Measurements from ENCODE around the gene BNC2.

Gene BNC2

DNA sequence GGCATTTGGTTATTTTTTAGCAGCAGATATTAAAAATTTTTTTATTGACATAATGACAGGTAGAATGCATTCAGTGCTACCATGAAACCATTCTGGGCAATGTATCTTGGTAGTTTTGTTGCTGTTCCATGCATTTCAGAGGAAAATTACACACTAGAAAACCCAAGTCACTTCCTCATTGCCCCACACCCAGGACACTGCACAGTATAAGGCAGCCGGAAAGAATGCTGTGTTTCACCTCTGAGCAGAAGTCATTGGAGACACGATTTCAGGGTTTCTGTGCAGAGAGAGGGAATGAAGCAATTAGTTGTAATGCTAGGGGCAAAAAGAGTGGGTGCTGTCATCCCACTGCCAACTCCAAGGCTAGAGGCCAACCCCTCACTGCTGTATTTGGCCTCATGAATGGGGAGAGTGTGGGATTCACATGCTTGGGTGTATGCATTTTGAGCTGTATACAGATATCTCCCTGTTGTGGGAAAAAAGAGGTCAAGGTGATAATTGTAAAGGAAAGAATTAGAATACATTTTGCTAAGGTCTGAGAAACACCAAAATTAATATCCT, 290.5 kb downstream of the BNC2 start:
- DNase-seq = no peak
- intact Hi-C loops (cut with DNase I) = no loop called here

DNA sequence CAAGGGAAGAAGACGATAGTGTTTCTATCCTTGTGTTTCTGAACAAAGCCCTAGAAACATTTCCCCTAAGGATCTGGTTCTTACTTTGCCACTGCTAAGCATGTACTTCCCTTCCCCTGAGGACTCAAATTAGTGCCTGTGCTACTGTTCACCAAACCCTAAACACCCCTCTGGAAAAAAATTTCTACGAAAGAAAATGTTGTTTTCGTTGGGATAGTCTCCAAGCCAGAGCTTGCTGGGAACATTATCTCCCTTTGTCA, 294.6 kb downstream of the BNC2 start:
- intact Hi-C loops (cut with DNase I) = no loop called here
- DNase-seq = no peak

DNA sequence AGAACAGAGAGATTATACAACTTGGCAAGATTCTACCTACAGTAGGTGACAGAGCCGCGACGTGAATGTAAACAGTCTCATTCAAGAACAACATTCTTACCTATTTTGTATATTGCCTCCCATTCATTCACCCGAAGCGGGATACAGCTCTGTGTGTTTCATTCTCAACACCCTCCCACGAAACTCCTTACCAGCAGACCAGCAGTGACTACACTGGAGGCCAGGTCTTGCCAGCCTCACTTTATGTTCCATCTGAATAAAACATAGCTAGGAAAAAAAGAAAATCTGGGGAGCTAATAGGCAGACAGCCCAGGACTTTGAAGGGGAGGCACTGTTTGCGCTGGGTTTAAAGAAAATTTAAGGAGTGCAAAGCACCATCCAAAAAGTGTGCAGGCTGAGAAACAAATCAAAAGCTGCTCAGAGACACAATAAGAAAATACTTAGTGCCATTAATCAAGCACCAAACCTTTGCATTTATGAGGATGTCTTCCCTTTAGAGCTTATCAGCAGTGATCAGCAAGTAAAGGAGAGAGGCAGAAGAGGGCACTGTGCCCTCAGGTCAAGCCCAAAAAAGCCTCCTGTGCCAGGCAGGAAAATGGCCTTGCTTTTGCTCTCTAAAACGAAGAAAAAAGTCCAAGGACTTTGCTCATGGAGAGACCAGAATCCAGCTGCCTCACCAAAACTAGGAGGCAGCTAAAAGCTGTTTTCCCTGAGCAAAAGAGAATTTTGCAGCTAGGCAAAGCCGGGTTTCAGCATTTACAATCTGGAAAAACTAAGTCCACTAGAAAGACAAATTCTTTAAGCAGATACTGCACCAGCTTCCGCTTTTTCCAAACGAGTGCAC, 295.1 kb downstream of the BNC2 start:
- DNase-seq = no peak
- intact Hi-C loops (cut with DNase I) = no loop called here

DNA sequence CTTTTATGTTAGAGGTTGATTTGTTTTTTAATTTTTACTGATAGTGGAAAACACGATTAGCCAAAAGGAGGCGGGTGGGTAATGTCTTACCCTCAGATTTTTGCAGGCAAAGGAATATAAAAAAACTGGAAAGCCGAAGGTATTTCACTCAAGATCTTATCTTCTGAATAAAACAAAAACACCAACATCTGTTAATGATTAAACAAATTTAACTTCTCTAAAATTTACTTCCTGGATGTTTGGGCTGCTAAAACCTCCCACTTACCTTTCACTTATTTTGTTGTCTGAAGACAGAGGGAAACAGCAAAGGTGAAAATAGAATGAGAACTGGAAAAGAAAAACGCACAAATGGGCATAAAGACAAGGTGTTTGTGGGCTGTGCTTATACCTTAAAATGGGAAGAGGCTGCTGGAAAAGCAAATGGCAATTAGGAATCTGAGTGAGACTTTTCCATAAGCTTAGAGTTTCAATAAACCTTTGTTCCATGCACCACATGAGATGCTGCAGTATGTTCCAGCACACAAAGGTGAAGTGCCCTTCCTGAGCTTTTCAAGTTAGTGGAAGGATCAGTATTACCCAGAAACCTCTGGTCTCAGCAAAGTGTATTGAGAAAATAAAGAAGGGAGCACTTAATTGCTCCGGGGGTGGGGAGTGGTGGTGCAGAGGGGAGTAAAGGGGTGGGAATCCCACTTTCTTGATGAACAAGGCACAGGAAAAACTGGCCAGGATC, 298.3 kb downstream of the BNC2 start:
- intact Hi-C loops (cut with DNase I) = no loop called here
- DNase-seq = no peak

DNA sequence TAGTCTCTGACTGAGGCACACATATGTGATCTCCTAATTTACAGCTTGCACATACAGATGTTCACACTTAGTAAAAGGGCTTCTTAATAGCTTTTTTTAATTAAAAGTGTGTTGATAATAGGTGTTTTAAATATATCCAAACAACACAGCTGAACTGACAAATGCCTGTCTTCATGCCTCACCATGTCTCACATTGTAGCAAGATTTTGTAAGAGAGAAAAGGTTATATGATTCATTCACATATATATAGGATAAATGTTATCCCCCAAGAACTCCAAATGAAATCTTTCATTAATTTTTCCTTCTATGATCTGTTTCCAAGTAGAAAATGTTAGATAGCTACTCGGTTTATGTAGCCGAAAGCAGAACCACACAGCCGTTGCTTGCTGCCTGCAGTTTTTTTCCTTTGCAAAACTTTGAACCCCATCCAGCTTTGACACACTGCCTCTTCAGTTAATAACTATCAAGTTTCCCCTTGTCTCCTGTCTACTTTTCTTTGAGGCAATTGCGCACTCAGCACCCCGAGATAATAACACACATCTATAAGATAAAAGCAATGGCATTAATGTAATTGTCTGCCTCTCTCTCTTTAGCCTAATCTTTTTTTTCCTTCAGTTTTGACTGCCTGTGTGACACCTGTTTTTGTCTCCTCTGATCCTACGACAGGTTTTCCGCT, 299.2 kb downstream of the BNC2 start:
- no peak for DNase-seq
- intact Hi-C loops (cut with DNase I) = no loop called here

DNA sequence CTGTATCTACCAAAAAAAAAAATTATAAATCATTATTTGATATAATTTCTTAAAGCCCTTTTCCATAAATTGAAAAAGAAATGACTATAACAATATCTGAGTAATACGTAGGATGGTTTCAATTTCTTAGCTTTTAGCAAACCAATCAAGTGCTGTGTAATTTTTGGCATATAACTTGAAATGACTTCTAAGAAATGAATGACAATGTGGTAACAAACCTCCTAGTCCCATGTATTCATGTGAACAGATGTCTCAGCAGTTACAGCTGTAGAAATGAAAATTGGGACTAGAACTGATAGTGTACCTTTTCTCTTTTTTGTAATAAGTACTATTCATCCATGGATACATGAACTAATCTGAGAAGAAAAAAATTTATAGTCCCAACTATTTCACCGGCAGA, 307.0 kb downstream of the BNC2 start:
- no peak for DNase-seq
- intact Hi-C loops (cut with DNase I) = no loop called here

DNA sequence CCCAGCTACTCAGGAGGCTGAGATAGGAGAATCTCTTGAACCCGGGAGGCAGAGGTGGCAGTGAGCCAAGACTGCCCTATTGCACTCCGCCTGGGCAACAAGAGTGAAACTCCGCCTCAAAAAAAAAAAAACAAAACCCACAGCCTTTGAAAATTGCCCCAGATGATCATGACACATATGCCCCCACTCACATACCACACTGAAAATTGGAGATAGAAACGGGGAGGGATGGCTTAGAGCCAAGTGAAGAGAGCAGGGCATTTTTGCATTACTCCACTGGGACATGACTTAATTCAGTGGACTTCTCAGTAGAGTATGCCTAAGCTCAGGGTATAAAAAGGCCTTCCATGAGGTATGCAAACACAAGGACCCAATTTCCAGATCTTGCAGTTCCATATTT, 309.3 kb downstream of the BNC2 start:
- no peak for DNase-seq

DNA sequence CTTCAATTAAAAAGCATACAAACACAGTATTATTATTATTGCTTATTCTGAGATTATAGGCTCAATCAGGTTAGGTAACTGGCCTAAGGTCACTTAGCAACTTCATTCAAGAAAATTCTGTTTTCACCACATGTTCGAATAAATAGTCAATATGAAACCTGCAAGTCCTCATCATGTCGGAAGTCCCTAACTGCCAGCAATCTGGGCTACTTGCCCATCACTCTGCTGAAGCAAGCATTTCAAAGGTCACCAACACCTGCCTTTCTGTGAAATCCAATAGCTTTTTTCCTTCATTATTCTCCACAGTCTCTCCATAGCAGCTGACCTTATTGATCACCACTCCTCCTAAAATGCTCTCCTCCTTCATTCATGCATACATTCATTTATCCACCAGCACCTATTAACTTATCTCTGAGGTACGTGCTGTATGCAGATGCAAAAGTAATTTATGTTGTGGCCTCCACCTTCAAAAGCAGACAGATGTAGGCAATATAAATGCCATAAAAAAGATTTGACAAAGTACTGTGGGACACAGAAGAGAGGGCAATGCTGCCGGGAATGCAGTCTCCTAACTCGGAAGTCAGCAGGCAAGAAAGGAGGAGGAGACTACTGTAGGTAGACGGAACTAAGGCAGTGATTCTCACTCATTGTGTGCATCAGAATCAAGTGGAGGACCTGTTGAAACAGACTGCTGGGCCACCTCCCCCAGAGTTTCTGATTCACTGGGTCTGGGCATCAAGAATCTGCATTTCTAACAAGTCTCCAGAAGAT, 310.9 kb downstream of the BNC2 start:
- DNase-seq = no peak
- intact Hi-C loops (cut with DNase I) = no loop called here

More for the DNA sequence above, 309.3 kb downstream of the BNC2 start:
- intact Hi-C loops (cut with DNase I) = no loop called here

DNA sequence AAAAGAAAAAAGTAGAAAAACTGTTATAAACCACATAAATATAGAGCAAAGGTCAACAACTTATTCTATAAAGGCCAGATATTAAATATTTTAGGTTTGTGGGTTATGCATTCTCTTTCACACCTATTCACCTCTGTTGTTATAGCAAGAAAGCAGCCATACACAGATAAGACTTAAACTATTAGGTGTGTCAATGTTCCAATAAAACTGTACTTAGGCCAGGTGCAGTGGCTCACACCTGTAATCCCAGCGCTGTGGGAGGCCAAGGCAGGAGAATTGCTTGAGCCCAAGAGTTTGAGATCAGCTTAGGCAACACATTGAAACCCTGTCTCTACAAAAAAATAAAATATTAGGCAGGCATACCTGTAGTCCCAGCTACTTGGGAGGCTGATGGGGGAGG, 314.7 kb downstream of the BNC2 start:
- intact Hi-C loops (cut with DNase I) = no loop called here
- DNase-seq = no peak

DNA sequence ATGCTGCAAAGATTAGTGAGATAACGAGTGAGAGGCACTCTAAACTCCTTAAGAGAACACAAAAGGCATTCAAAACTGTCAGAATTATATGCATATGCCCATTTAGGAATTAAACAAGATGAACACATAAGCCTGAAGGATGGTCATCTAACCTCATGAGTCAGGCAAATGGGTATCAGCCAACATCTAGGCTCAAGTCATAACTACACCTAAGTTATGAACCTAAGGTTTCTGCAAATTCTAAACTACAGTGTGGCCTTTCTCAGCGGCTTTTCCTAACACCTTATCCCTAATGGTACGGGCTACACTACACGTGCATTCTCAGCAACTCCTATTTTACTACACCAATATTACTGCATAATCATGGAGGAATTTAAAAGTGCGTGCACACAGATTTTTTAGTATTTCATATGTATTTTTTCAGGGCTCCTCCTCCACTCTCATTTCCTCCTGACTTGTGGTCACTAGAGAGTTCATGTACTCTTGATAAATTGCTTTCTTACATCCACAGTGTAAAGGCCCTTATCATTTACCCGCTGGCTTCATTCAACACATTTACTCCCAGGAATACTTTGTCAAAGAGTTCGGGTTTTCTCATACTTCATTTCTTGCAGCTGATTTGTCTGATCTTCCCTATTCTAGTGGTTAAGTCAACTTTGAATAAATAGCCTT, 316.5 kb downstream of the BNC2 start:
- no peak for DNase-seq
- intact Hi-C loops (cut with DNase I) = no loop called here

DNA sequence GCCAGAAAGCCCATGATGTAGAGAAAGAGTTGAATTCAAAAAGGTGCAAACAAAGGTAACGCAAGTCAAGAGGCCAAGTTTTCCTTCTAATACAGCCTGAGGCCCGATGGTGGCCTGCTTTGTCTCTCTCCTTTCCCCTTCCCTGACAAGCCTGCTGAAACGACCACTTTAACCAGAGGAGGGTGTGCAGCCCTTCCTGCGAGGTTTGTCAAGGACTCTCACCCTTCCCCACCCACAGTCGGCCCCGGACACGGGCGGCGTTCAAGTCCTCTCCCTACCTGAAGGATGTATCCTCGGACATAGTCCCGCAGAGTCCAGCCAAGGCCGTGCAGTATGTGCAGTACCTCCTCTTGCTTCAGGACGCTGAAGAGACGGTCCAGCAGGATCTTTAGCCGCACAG, 318.2 kb downstream of the BNC2 start:
- intact Hi-C loops (cut with DNase I) = no loop called here
- no peak for DNase-seq

DNA sequence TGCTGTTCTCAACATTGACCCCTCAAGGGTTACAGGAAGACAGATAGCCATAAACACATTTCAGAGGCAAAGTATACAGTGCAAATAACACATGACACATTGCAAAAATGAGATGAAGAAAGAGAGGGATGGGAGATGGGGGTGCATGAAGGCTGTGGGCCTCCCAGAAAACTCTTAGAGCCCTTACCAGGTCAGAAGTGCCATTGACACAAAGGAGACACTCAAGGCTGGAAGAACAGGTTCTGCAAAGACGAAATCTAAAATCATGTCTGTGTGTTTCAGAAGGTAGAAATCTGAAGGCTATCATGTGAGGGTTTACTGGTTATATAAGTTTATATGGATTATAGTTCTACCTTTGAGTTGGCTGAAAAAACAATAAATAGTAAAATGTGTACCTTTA, 318.8 kb downstream of the BNC2 start:
- intact Hi-C loops (cut with DNase I) = no loop called here
- DNase-seq = no peak

DNA sequence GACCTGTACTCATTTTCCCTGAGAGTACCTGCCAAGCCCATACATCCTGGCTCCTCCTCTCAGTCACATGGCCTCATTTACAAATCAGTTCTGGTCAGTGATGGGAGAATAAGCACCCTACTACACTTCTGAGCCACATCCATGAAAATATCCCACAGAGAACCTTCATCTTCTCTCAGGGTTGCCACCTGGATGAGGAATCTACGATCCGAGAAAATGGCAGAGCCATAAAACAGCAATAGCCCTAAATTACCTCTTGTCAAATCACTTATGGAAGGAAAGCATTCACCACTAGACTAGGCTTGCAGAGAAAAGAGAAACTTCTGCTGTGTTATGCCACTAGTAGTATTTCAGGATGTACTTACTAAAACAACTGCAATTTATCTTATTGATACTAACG, 324.8 kb downstream of the BNC2 start:
- no peak for DNase-seq
- intact Hi-C loops (cut with DNase I) = no loop called here

DNA sequence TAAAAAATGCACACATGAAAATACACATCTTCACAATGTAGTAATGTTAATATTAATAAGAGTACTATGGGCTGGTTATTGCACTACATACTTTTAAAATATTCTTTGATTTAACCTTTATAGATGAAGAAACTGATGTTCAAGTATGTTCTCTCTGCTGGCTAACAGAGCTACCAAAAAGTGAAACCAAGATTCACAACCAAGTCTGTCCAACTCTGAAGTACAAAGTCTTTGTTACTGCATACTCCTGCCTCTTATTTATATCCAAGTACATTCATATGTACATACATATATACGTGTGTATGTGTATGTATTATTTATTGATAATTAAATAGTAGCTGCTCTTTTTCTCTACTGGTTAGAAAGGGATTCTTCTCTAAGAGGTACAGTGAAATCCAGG, 325.6 kb downstream of the BNC2 start:
- intact Hi-C loops (cut with DNase I) = no loop called here

DNA sequence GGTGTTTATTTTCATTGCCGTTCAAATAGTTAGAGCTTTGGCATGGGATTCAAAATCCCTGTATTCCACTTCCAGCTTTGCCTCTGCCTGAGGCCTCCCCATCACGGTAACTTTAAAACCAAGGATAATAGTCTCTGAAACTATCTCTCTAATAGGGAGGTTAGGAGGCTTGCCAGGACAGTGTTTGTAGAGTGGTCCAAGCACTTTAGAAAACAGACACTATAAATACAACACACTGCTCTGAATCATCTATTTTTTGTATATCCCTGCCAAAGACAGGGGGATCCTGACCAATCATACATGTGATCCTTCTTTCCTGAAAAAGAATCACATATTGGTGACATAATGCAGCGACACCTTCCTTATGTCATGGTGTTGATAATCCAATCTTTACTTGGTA, 326.8 kb downstream of the BNC2 start:
- intact Hi-C loops (cut with DNase I) = no loop called here
- DNase-seq = no peak

More for the DNA sequence above, 325.6 kb downstream of the BNC2 start:
- DNase-seq = no peak

DNA sequence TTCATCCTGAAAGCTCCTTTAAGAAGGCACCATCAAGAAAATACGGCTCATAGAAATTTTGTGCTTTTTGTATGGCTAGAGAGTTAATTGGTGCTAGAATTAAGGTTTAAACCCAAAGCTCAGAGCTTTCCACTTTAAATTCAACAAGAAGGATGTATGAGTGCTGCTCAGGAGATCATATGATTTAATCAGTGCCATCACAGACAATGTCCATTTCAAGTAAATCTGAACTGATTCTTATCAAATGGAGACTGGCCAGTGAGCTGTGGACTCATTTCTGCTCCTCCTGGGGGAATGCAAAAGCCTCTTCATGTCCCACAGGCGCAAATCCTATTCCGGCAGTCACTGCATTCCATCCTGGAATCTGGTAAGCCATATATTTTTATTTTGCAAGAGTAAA, 327.2 kb downstream of the BNC2 start:
- intact Hi-C loops (cut with DNase I) = no loop called here
- no peak for DNase-seq

DNA sequence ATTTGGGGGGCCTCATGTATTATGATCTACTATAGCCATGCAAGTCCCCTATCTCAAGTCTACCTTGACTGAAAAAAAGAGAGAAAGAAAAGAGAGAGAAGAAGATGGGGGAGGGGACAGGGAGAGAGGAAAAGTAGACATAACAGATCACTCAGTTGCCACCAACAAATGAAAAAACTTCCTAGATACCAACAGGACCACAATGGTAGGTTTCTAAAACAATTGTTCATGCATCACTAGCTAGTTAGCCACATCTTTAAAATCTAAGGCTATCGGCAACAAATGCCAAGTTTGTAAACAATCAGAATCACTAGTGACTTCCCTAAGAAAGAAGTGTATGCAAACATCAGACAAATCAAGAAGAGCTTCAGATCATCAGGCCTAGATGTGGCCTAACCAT, 328.2 kb downstream of the BNC2 start:
- DNase-seq = no peak

DNA sequence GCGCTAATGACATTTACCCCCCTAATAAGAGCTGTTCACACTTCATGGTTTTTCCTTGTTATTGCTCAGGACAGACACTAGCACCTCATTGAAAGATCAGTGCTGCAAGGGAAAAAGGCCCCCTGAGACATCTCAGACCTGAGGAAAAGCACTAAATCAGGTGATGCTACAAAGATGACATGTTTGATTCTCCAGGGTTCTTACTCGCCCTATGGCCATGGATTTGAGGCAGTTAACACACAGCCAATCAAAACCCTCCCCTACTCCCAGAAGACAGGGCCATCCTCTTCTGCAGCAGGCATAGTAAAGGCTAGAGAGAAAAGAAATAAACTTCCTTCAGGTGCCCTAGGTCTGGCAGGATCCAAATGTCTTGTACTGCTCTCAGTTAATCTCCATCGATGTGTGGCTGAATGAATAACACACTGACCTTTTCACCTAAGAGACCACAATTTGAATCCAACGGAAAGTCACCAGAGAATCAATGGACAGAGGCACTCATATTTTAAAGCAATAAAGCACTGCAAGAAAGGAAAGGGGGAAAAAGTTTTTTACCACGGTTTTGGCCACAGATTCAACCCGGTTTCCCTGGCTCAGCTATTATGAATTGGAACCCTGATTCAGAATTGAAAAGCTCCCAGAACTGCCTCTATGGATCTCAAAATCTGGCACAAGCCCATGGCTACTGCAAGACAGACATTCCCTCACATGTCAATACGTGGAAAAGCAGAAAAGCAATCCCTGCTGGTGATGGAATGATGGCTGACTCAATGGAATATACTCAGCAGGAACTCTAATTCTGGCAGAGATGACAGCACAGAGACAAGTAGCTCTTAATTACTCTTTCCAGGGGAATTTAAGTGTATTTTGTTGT, 329.5 kb downstream of the BNC2 start:
- intact Hi-C loops (cut with DNase I) = no loop called here
- DNase-seq = no peak

More for the DNA sequence above, 328.2 kb downstream of the BNC2 start:
- intact Hi-C loops (cut with DNase I) = no loop called here
